GM19328 (cell line): ENCODE measurements around the gene VPS4A.
"Not testable (repeated sequence)": the region's sequence is repeated elsewhere in the genome, so short reads cannot be mapped to it uniquely, and the experiment has no call there.

ENCODE experiments used
- ATAC-seq: cut with Tn5 transposase; IDR thresholded peaks from one replicate; pipeline ENCODE4 v1.9.1; 2021; ENCODE audit warnings: mild to moderate bottlenecking, moderate library complexity; ENCODE audit not compliant: unreplicated experiment

Gene VPS4A

DNA sequence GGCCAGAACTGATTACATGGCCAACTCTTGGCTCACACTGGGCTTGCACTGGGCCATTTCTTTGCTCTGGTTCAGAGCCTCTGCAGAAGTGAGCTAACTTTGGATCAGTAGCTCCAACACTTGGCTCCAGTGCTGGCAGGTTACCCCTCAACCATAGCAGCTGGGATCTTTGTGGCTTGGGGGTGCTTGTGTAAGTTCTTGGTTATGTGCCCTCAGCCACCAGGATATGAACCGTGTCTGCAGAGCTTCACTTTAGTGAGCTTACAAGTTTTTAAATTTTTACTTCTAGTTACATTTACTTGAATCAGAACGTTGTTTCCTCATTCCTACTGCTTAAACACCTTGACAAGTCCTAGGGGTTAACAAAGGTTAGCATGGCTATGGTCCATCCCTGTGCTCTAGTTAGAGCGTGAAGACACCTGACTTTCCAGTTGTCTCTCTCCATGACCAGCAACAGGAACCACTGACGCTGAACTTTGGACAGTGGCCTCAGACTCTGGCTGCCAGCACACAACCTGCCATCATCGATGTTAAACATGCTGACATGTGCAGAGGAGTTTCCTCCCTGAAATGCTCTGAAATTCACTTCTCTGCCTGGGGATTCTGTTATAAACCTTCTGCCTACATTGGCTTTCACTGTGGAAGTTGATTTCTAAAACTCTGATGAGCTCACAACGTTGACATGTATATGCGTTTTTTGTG, 15.2 kb downstream of the VPS4A start:
- ATAC-seq = no peak

DNA sequence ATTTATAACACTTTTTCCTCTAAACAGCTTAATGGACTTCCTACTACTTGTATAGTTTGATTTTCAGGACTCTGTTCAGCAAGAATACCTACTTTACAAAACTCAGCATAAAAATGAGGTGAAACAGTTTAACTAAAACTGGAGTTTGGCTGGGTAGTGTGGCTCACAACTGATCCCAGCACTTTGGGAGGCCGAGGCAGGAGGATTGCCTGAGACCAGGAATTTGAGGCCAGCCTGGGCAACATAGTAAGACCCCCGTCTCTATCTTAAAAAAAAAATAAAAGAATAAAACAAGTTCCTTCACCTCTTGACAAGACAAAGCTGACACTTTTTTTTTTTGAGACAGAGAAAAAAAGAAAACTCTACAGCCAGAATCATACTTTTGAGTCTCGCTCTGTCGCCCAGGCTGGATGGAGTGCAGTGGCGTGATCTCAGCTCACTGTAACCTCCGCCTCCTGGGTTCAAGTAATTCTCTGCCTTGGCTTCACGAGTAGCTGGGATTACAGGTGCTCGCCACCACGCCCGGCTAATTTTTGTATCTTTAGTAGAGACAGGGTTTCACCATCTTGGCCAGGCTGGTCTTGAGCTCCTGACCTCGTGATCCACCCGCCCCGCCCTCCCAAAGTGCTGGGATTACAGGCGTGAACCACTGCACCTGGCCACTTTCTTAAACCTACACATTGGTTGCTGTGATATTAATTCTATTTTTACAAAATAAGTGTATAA, 16.6 kb downstream of the VPS4A start:
- ATAC-seq = no peak

DNA sequence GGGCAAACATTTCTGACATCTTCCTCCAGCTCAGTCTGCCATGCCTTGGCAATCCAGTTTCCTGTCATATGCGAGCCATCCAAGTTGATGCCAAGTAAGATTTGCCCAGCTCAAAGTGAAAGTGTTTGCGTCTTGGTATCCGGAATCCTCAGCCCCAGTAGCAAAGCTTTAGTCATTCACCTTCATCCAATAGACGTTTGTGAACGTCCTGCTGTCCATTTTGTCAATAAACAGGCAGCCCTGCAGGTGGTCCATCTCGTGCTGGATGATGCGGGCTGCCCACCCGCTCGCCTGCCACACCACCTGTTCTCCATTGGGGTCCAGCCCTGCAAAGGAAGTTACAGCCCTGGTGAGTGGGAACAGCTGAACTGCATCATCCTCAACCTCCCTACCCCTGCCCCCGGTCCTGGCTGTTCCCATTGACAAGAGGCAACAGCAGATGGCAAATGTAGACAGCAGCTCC, 17.7 kb downstream of the VPS4A start:
- ATAC-seq = no peak

DNA sequence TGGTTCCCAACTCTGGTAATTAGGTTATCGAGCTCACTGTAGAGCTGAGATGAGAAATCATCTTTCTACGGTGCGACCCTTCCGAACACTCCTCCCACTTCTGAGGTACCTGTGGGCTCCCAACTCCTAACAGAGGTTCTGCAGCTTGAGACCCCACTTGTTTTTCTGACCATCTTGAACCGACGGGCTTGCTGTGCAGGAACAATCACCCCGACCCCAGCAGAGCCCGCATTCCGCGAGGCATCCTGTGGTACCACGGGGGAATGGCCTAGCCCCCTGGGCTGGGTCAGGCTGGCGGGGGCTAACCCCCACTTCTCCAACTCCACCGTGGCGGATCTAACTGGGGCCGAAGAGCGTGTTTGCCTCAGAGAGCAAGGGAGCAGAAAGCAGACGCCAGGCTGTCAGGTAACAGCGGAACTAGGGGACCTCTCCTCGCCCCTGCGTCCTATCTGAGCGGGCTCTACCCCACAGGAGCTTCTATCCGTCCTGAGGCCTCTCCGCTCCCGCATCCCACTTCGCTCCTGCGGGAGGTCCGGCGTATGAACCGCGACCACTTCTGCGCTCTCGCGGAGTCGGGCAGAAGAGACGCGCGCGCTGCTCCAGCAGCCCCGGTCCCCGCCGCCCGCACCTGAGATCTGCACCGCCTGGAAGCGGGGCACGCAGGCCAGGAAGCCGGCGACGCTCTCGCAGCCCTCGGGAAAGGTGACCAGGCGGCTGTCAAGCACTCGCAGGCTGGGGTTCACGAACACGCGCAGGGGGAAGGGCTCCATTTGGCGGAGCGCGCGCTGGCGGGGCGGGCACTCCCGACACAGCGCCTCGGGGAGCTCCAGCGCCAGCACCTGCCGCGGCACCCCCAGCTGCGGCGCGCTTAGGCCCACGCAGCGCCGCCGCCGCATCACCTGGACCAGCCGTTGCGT, 18.5 kb downstream of the VPS4A start:
- peak; percentile 14 for ATAC-seq

DNA sequence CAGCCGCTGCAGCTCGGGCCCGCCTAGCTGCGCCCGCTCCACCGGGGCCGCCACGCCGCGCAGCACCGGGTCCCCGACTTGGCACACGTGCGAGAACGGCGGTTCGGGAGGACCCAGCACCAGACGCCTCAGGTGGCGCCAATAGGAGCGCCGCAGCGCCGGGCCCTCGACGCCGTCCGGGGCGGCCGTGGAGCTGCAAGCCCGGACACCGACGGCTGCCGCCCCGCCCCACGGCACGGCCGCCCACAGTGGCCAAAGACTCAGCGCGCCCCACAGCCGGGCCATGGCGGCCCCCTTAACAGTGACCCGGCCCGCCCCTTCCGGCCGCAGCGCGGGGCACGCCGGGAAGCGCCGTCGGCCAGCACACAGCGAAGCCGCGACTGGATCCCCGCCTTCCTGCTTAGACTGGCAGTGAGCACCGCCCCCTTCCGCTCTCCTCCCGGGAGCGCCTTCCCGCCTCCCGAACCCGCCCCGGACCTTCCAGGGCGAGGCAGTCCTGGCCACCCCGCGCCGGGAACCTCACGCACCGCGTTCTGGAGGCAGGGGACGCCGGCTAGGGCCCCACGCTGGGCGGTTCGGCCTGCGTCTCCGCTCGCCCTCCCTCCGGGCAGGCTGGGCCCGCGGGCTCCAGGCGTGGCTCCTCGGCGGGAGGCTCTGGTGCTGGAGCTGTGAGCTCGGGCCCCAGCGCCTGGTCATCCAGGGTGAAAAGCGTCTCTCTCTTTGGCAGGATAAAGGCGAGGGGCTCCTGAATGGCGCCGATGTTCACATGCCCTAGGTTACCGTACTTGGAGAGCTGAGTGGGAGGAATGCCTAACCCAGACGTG, 19.3 kb downstream of the VPS4A start, which contains the start of gene PDF:
Gene PDF, minus strand, starts transcription at position 303 of the 824 bp plus-strand sequence. Its CDS starts 18 bp downstream, at position 285.
- ATAC-seq = peak; percentile 92

DNA sequence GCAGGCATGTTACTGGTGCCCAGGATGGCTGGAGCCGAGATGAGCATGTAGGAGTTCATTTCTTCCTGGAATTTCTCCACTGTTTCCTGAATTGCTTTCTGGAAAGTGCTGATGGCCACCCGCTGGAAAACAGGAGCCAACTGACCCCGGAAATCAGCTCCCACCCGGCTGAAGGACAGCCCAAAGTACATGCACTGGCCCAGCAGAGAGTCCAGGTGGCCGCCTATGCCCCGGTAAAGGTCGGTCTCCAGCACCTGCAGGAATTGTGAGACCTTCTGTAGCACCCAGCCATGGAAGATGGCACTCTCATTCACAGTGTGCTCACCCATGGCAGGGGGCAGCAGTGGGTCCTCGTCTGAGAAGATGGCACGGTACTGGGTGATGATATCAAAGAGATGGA, 23.5 kb downstream of the VPS4A start:
- ATAC-seq = no peak

DNA sequence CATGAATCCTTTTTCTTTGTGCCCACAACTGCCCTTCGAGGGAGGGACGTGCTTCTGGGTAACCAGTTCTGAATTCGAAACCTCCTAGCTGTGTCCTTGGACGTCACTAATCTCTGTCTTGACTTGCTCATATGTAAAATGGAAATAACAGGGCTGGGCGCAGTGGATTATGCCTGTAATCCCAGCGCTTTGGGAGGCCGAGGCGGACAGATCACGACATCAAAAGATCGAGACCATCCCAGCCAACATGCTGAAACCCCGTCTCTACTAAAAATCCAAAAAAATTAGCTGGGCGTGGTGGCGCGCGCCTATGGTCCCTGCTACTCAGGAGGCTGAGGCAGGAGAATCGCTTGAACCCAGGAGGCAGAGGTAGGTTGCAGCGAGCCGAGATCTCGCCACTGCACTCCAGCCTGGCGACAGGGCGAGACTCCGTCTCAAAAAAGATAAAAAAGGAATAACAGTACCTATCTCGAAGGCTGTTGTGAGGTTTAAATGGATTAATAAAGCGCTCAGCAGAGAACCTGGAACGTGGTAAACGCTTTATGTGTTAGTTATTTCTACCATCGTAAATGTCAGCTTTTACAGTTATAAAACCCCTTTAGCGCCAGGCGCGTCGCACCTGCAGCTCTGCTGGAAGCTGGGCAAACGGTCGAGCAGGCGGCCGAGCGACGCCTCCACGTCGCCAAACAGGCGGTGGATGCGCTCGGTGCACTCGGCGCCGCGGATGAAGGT, 27.6 kb downstream of the VPS4A start:
- ATAC-seq = no peak

DNA sequence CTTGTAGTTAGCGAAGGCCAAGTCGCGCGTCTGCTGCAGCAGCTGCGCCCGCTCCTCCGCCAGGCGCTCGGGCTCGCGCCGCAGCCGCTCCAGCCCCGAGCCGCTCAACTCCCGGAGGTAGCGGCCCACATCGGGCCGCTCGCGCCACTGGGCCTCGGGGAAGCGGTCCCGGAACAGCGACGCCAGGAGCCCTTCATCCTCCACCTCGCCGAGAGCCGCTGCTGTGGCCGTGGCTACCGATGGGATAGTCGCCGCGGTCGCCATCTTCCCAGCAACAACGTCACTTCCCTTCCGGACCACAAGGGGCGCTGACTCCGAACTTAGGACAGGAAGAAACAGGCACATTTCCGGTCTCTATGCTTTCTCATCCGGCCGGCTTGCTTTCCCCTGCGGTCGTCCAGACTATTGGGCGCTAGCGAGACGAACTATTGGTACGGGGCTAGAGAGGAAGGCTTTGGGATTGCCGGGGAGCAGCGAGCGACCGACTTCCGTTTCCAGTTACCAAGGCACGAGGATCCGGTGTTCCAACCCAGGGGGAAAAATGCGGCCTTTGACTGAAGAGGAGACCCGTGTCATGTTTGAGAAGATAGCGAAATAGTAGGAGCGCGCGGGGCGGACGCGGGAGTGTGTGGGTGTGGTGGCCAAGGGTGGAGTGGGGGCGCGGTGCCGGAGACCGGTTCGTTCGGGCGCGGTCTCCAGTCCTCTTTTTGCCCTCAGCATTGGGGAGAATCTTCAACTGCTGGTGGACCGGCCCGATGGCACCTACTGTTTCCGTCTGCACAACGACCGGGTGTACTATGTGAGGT, 28.3 kb downstream of the VPS4A start, which contains the start of the genes COG8 and NIP7:
Gene COG8, minus strand, starts transcription at position 276 of the 806 bp plus-strand sequence. Its CDS starts 12 bp downstream, at position 264.
Gene NIP7, plus strand, starts transcription at position 484 of the 806 bp plus-strand sequence. Its CDS starts 58 bp downstream, at position 542.
- peak; percentile 81 for ATAC-seq

DNA sequence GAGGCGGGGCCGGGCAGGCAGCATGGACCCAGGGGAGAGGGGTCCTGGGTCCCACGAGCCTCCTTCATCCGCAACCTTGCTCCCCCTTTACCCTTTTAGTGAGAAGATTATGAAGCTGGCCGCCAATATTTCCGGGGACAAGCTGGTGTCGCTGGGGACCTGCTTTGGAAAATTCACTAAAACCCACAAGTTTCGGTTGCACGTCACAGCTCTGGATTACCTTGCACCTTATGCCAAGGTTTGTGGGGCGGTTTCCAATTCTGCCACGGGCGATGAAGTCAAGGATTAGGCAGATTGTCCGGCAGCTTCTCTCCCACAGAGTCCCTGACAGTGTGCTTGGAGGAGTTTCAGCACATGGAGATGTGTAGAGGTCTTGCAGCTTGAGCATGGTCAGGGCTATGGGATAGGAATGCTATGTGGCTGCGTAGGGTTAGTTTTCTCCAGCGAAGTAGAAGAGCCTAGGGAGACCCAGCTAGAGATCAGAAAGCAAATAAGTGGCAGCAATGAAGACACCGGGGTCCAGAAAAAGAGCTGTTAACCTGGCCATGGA, 29.0 kb downstream of the VPS4A start:
- no peak for ATAC-seq

DNA sequence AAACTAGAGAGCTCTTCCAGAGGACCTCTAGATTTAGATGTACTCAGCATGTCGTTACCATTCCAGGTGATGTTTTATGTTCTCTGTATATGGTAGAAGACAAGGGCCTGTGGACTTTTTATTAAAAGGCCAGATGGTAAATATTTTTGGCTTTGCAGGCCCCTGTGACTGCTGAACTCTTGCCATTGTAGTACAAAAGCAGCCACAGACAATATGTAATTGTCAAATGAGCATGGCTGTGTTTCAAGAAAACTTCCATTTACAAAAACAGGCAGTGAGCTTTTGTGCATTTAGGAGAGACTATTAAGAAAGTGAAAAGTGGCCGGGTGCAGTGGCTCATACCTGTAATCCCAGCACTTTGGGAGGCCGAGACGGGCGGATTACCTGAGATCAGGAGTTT, 33.0 kb downstream of the VPS4A start:
- no peak for ATAC-seq

DNA sequence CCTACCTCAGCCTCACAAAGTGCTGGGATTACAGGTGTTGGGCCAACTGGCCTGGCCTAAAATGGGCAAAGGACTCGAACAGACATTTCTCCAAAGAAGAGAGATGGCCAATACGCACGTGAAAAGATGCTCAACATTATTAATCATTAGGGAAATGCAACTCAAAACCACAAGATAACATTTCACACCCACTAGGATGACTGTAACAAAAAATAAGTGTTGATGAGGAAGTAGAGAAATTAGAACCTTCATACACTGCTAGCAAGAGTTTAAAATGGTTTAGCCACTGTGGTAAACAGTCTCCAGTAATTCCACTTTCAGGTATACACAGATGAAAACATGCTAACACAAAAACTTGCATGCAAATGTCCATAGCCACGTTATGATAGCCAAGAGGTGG, 34.8 kb downstream of the VPS4A start:
- ATAC-seq = no peak

DNA sequence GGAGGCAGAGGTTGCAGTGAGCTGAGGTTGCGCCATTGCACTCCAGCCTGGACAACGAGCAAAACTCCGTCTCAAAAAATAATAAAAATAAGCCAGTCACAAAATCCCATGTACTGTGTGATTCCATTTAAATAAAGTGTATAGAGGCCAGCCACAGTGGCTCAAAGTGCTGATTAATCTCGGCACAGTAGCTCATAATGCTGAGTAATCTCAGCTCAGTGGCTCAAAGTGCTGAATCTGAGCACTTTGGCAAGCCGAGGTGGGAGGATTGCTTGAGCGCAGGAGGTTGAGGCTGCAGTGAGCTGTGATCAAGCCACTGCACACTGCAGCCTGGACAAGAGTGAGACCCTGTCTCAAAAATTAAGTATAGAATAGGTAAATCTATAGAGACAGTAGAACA, 35.5 kb downstream of the VPS4A start:
- no peak for ATAC-seq

DNA sequence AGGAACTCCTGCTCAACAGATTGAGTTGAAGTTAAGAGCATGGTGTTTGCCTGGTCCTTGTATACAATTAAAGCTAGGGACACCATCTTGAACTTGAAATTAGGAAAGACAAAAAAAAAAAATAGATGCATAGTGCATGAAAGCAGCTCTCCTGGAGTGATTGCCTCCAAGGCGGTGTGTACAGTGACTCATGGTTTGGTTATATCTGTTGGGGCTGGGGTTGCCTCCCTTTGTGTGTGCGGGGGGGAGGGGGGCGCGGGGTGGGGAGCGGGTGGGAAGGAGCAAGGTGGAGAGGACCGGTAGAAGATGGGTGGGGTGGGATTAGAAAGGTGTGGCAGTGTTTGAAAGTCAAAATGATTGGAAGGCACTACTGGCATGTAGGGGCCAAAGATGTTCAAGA, 37.1 kb downstream of the VPS4A start:
- ATAC-seq = no peak

DNA sequence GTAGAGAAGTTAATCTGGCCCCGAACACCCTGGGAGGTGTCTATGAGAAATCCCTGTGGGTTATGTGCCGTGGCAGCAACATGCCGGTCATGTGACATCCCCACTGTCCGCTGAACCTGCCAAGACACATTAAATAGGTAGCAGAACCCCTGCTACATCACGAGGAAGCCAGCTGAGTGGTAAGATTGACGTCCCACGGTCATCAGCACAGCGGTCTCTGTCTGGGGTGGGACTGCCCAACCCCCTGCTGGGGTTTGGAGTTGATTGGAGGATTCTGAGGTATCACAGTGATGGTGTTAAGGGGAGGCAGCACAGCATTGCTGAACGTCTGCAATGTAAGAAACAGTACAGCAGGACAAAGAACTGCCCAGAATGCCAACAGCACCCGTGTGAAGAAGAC, 38.4 kb downstream of the VPS4A start:
- no peak for ATAC-seq

DNA sequence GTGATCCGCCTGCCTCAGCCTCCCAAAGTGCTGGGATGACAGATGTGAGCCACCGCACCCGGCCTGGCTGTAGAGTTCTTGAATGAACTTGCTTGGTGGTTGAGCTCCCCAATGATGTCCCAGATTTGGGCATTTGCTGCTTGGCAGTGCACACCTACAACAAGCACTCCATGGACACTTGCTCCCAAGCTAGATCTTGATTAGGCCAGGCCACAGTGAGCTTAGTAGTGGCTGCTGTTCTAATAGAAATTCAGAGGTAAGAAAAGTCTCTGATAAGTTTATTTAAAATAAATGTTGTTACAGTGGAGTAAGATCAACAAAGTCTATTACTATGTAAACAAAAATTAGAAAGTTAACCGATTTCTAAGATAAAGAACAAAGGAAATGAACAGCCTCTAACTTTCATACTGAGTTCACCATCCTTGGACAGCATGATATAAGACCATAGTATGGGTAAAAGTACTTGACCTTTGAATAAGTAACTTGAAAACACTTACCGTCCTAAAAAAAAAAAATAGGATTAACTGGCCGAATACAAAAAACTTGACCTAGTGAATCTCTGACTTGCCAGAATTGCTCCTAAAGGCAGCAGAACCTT, 39.5 kb downstream of the VPS4A start:
- no peak for ATAC-seq

DNA sequence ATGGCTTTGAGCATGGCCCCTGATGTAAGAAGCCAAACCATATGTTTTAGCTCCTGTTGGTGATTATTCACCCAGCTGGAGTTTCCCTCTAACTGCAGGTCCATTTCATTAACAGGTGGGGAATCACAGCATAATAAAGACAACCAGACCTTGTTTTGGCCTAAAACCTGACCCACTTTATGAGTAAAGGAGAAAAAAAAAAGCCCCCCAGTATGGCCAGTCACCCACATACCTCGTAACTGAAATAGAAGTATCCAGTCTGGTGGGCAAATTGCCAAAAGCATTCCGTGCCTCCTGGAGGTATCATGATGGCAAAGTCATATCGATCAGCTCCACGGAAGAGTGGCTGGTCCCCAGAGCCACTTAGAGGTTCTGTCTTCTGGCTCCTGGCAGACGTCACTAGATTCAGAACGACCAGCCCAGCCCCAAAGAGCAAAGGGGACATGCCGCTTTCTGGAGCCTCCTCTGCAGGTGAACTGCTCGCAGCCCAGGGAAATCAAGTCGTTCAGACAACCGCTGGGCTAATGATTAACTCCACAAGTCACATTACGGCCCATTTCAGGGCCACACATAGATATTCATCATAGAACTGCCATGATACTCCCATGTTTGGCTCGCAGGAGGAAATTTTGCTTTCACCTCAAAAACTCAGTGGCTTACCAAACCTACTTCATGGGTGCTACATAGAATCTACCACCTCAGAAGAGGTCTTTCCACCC, 40.3 kb downstream of the VPS4A start, which contains the start of gene TMED6:
Gene TMED6, minus strand, starts transcription at position 478 of the 719 bp plus-strand sequence. Its CDS starts 33 bp downstream, at position 445.
- no peak for ATAC-seq

DNA sequence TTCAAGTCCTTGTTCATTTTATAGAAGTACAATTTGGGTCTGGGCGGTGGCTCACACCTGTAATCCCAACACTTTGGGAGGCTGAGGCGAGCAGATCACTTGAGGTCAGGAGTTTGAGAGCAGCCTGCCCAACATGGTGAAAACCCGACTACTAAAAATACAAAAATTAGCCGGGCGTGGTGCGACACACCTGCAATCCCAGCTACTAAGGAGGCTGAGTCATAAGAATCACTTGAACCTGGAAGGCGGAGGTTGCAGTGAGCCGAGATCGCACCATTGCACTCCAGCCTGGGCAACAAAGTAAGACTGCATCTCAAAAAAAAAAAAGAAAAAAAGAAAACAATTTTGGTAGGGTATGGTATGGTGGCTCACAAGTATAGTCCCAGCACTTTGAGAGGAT, 48.9 kb downstream of the VPS4A start:
- not testable (repeated sequence) for ATAC-seq
